NAMALWA (cell line): Measurements from ENCODE around the gene YWHAG.
"Not testable (repeated sequence)": the region's sequence is repeated elsewhere in the genome, so short reads cannot be mapped to it uniquely, and the experiment has no call there.

Experiments
- DNase-seq: peaks from one replicate; pipeline ENCODE4 v3.0.0-alpha.2; 2015; ENCODE audit warnings: low spot score

YWHAG gene

GRCh38 chr7:76358481-76359110 lies at the start of gene YWHAG:
YWHAG (minus strand) TSS chr7:76358991; CDS start chr7:76358808, 183 bp downstream.
- DNase-seq = peak; percentile 90

GRCh38 chr7:76408121-76408560 lies 49.4 kb upstream of the YWHAG start:
- no peak for DNase-seq

- no peak for DNase-seq
Measured at GRCh38 chr7:76407718-76408117, 48.9 kb upstream of the YWHAG start.

- DNase-seq = no peak
Measured at GRCh38 chr7:76405738-76406137, 46.9 kb upstream of the YWHAG start.

- DNase-seq = no peak
Measured at GRCh38 chr7:76403780-76404494, 45.1 kb upstream of the YWHAG start.

GRCh38 chr7:76403097-76403496 lies 44.3 kb upstream of the YWHAG start:
- not testable (repeated sequence) for DNase-seq

GRCh38 chr7:76400248-76400647 lies 41.5 kb upstream of the YWHAG start:
- DNase-seq = no peak

GRCh38 chr7:76397409-76398183 lies 38.8 kb upstream of the YWHAG start:
- DNase-seq = no peak

GRCh38 chr7:76396864-76397263 lies 38.1 kb upstream of the YWHAG start:
- DNase-seq = no peak

- peak; percentile 80 for DNase-seq
Measured at GRCh38 chr7:76395965-76396726, 37.4 kb upstream of the YWHAG start.

GRCh38 chr7:76395605-76395964 lies 36.8 kb upstream of the YWHAG start:
- DNase-seq = not testable (repeated sequence)

- no peak for DNase-seq
Measured at GRCh38 chr7:76394957-76395356, 36.2 kb upstream of the YWHAG start.

- peak; percentile 96 for DNase-seq
Measured at GRCh38 chr7:76393116-76394031, 34.6 kb upstream of the YWHAG start.

GRCh38 chr7:76392531-76393115 lies 33.8 kb upstream of the YWHAG start:
- DNase-seq = no peak

GRCh38 chr7:76390092-76390491 lies 31.3 kb upstream of the YWHAG start:
- DNase-seq = no peak

- peak; percentile 65 for DNase-seq
Measured at GRCh38 chr7:76387789-76388188, 29.0 kb upstream of the YWHAG start.

- DNase-seq = no peak
Measured at GRCh38 chr7:76386691-76387260, 28.0 kb upstream of the YWHAG start.

- no peak for DNase-seq
Measured at GRCh38 chr7:76383089-76383944, 24.5 kb upstream of the YWHAG start.

- DNase-seq = no peak
Measured at GRCh38 chr7:76381814-76382213, 23.0 kb upstream of the YWHAG start.

- no peak for DNase-seq
Measured at GRCh38 chr7:76380623-76380966, 21.8 kb upstream of the YWHAG start.
